GM19467 (cell line): ENCODE data around the gene AKAP9.
A peak's percentile ranks its signal among the peaks of the same experiment; 100 is the strongest.
"Not testable (repeated sequence)": the region's sequence is repeated elsewhere in the genome, so short reads cannot be mapped to it uniquely, and the experiment has no call there.

Experiments
- ATAC-seq: cut with Tn5 transposase; IDR thresholded peaks from one replicate; pipeline ENCODE4 v1.9.1; 2021; ENCODE audit warnings: mild to moderate bottlenecking, moderate library complexity; ENCODE audit not compliant: unreplicated experiment

AKAP9 gene

GRCh38 chr7:92131764-92132330 is 191.2 kb downstream of the AKAP9 start:
- ATAC-seq, result no peak

DNA sequence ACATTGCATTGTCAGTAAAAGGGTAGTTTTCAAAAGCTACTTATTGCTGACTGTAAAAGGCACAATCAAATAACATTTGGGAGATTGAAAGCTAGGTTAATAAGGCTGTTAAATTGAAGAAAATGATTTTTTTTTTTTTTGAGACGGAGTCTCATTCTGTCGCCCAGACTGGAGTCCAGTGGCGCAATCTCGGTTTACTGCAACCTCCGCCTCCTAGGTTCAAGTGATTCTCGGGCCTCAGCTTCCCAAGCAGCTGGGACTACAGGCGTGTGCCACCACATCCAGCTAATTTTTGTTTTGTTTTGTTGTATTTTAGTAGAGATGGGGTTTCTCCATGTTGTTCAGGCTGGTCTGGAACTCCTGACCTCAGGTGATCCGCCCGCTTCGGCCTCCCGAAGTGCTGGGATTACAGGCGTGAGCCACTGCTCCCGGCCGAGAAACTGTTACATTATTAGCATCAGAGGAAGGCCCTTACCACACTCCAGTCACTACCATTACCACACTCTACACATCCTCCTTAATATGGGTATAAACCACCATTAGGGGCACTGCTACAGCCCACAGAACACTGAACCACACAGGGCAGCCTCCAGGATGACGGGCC is 192.6 kb downstream of the AKAP9 start:
- ATAC-seq, result peak; percentile 17

- peak; percentile 18 for ATAC-seq
These were observed 193.1 kb downstream of the AKAP9 start for GRCh38 chr7:92133737-92134270.

- ATAC-seq, result peak; percentile 87
These were observed 193.8 kb downstream of the AKAP9 start, which contains the start of gene CYP51A1 for GRCh38 chr7:92134271-92135051. TSS of gene CYP51A1 (minus strand) at chr7:92134477. CDS start at chr7:92134364, 113 bp downstream.

GRCh38 chr7:92135052-92135889 is 194.6 kb downstream of the AKAP9 start:
- ATAC-seq, result no peak

- ATAC-seq, result no peak
These were observed 196.9 kb downstream of the AKAP9 start for GRCh38 chr7:92137557-92137956.

- ATAC-seq, result no peak
These were observed 200.5 kb downstream of the AKAP9 start for GRCh38 chr7:92141161-92141560.

GRCh38 chr7:92142791-92143190 is 202.1 kb downstream of the AKAP9 start:
- not testable (repeated sequence) for ATAC-seq

DNA sequence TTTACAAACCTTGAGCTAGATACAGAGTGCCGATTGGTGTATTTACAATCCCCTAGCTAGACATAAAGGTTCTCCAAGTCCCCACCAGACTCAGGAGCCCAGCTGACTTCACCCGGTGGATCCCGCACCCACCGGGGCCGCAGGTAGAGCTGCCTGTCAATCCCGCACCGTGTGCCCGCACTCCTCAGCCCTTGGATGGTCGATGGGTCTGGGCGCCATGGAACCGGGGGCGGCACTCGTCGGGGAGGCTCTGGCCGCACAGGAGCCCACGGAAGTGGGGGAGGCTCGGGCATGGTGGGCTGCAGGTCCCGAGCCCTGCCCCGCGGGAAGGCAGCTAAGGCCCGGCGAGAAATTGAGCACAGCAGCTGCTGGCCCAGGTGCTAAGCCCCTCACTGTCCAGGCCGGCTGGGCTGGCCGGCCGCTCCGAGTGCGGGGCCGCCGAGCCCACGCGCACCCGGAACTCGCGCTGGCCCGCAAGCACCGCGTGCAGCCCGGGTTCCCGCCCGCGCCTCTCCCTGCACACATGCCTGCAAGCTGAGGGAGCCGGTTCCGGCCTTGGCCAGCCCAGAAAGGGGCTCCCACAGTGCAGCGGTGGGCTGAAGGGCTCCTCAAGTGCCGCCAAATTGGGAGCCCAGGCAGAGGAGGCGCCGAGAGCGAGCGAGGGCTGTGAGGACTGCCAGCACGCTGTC is 202.7 kb downstream of the AKAP9 start:
- ATAC-seq, result not testable (repeated sequence)

- ATAC-seq, result no peak
These were observed 209.1 kb downstream of the AKAP9 start for GRCh38 chr7:92149736-92150239.

DNA sequence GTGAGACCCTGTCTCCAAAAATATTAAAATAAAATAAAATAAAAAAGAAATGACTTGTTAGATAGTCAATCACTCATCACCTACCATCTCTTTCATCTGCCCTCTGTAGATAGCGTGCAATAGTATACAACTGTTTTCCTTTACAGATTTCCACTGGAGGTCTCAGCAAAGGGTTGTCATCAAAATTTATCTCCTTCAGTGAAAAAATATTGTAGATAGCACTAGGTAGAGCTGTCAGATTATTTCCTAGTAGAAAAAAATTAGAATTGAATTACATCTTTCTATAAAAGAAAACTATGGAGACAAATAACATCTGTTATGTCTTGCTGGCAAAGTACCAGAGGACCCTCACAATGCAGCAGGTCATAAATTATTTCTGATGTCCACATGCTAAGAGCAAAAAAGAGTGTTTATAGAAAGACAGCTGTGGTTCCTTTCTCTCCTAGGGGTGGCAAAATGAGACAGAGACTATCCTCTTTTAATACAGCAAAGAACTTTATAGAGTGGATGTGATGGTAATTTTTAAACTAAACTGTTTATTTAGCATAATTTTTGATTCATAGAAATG is 209.9 kb downstream of the AKAP9 start:
- ATAC-seq, result no peak

- ATAC-seq, result no peak
These were observed 214.6 kb downstream of the AKAP9 start for GRCh38 chr7:92155108-92155739.

DNA sequence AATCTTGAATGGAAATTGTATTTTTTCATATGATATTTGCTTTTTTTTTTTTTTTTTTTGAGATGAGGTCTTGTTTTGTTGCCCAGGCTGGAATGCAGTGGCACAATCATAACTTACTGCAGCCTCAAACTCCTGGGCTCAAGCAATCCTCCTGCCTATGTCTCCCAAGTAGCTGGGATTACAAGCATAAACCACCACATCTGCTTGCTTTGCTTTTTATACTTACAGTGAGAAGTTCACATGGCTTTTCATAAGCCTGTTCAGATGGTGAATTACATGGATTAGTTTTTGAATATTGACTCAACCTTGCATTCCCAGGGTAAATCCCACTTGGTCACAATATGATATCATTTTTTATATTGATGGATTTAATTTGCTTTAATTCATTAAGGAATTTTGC is 216.3 kb downstream of the AKAP9 start:
- no peak for ATAC-seq

GRCh38 chr7:92158660-92159575 is 218.3 kb downstream of the AKAP9 start:
- no peak for ATAC-seq
